HepG2 (cell line): ENCODE data around the gene TM9SF4. TPM values are rescaled to one million over a fixed set of nuclear protein-coding genes. Genes with fewer than 3 reads are reported as not detected.
A peak's percentile ranks its signal among the peaks of the same experiment; 100 is the strongest.

Source experiments
- ADNP ChIP-seq: sonication (generic); formaldehyde crosslinking; IDR thresholded peaks from 2 replicates; pipeline ENCODE4 v1.4.0; 2020; ENCODE audit warnings: missing genetic modification reagents
- ATF1 ChIP-seq: IDR thresholded peaks from 2 replicates; pipeline ENCODE4 v1.6.1; 2016; ENCODE audit warnings: mild to moderate bottlenecking, control low read depth
- ATF7 ChIP-seq, 2 experiments: fragments of 450-650 bp in 1 of 2; sonication (generic) in 1 of 2; formaldehyde crosslinking in 1 of 2; IDR thresholded peaks; 2 replicates each; pipeline versions ENCODE4 v1.4.0 to v1.6.1; 2016 to 2020; ENCODE audit warnings: antibody characterized with exemption in 1 of 2, mild to moderate bottlenecking in 1 of 2, missing genetic modification reagents in 1 of 2
- CBX5 ChIP-seq: sonication (generic); formaldehyde crosslinking; IDR thresholded peaks from 2 replicates; pipeline ENCODE4 v1.4.0; 2020; ENCODE audit warnings: missing genetic modification reagents, borderline replicate concordance
- DNMT1 ChIP-seq: sonication (generic); formaldehyde crosslinking; IDR thresholded peaks from 2 replicates; pipeline ENCODE4 v1.5.1; 2020; ENCODE audit warnings: mild to moderate bottlenecking, missing genetic modification reagents
- FOXP1 ChIP-seq, 2 experiments: fragments of 450-650 bp in 1 of 2; IDR thresholded peaks; 2 replicates each; pipeline ENCODE4 v1.6.1; 2017 to 2018; ENCODE audit warnings: antibody characterized with exemption in 1 of 2
- GFI1 ChIP-seq: sonication (generic); formaldehyde crosslinking; IDR thresholded peaks from 2 replicates; pipeline ENCODE4 v1.5.0; 2020; ENCODE audit warnings: missing genetic modification reagents, mild to moderate bottlenecking, borderline replicate concordance
- HNRNPH1 ChIP-seq: fragments of 200-400 bp; formaldehyde crosslinking; optimal IDR thresholded peaks from 2 replicates; pipeline ENCODE3; 2017; ENCODE audit warnings: mild to moderate bottlenecking, low read depth, low read length
- JUN ChIP-seq: sonication (generic); formaldehyde crosslinking; IDR thresholded peaks from 2 replicates; pipeline ENCODE4 v1.4.0; 2020; ENCODE audit warnings: mild to moderate bottlenecking, missing genetic modification reagents
- MEIS2 ChIP-seq: sonication (generic); formaldehyde crosslinking; IDR thresholded peaks from 2 replicates; pipeline ENCODE4 v1.9.0; 2021; ENCODE audit warnings: mild to moderate bottlenecking, missing genetic modification reagents
- MYC ChIP-seq: sonication (generic); formaldehyde crosslinking; IDR thresholded peaks from 2 replicates; pipeline ENCODE4 v1.9.0; 2021; ENCODE audit warnings: missing genetic modification reagents, borderline replicate concordance
- MYNN ChIP-seq: sonication (generic); formaldehyde crosslinking; IDR thresholded peaks from 2 replicates; pipeline ENCODE4 v1.4.0; 2020; ENCODE audit warnings: mild to moderate bottlenecking, low read depth, missing genetic modification reagents
- NFKB2 ChIP-seq: sonication (generic); formaldehyde crosslinking; IDR thresholded peaks from 2 replicates; pipeline ENCODE4 v1.4.0; 2020; ENCODE audit warnings: missing genetic modification reagents, borderline replicate concordance
- RFXANK ChIP-seq: IDR thresholded peaks from 2 replicates; pipeline ENCODE4 v1.6.1; 2016
- ZFP36L1 ChIP-seq: sonication (generic); formaldehyde crosslinking; IDR thresholded peaks from 2 replicates; pipeline ENCODE4 v1.8.0; 2022; ENCODE audit warnings: mild to moderate bottlenecking, missing genetic modification reagents, moderate library complexity
- ZNF383 ChIP-seq: sonication (generic); formaldehyde crosslinking; IDR thresholded peaks from 2 replicates; pipeline ENCODE4 v1.4.0; 2020; ENCODE audit warnings: missing genetic modification reagents, mild to moderate bottlenecking, borderline replicate concordance
- ZNF431 ChIP-seq: sonication (generic); formaldehyde crosslinking; IDR thresholded peaks from 2 replicates; pipeline ENCODE4 v1.9.0; 2022; ENCODE audit warnings: missing genetic modification reagents, low read depth, mild to moderate bottlenecking, borderline replicate concordance
- ZNF564 ChIP-seq: sonication (generic); formaldehyde crosslinking; IDR thresholded peaks from 2 replicates; pipeline ENCODE4 v1.8.1; 2023; ENCODE audit warnings: mild to moderate bottlenecking, missing genetic modification reagents
- ZNF672 ChIP-seq: sonication (generic); formaldehyde crosslinking; IDR thresholded peaks from 2 replicates; pipeline ENCODE4 v1.8.1; 2022; ENCODE audit warnings: missing genetic modification reagents
- ZNF761 ChIP-seq: sonication (generic); formaldehyde crosslinking; conservative IDR thresholded peaks from 2 replicates; pipeline ENCODE4 v1.4.0; 2020; ENCODE audit warnings: mild to moderate bottlenecking, missing genetic modification reagents
- ZNF775 ChIP-seq: sonication (generic); formaldehyde crosslinking; IDR thresholded peaks from 2 replicates; pipeline ENCODE4 v1.4.0; 2020; ENCODE audit warnings: missing genetic modification reagents, mild to moderate bottlenecking, moderate library complexity, borderline replicate concordance
- polyA plus RNA-seq, 8 experiments: library from polyadenylated mRNA; depleted of rRNA in 3 of 8; stranded (reverse) in 7 of 8; unstranded in 1 of 8; fragments of >200 nt; fragmentation: Illumina TruSeq in 4 of 8; extraction: Trizol in 4 of 8; gene quantifications; 2 replicates each; pipeline versions ENCODE4 v1.2.1 to v1.2.3, GENCODE V29; 2011 to 2016; ENCODE audit warnings: low read depth in 4 of 8, missing spikeins in 1 of 8, mixed read lengths in 1 of 8; ENCODE audit not compliant: insufficient read depth in 1 of 8
- total RNA-seq, 5 experiments: library from RNA; depleted of rRNA; stranded (reverse); fragments of >200 nt; fragmentation: Illumina TruSeq; extraction: Trizol; gene quantifications; 2 replicates each; pipeline ENCODE4 v1.2.3, GENCODE V29; 2016; ENCODE audit warnings: low read depth in 1 of 5
- TF ChIP-seq, protein P1 (sequence below): sonication (generic); formaldehyde crosslinking; IDR thresholded peaks from 2 replicates; pipeline ENCODE4 v1.5.0; 2020; ENCODE audit warnings: missing genetic modification reagents, mild to moderate bottlenecking, borderline replicate concordance
- TF ChIP-seq, protein P2 (sequence below): sonication (generic); formaldehyde crosslinking; IDR thresholded peaks from 2 replicates; pipeline ENCODE4 v1.4.0; 2020; ENCODE audit warnings: mild to moderate bottlenecking, missing genetic modification reagents
- TF ChIP-seq, protein P3 (sequence below): sonication (generic); formaldehyde crosslinking; IDR thresholded peaks from 2 replicates; pipeline ENCODE4 v1.5.1; 2020; ENCODE audit warnings: mild to moderate bottlenecking, missing genetic modification reagents

The TM9SF4 gene
- total and polyA plus RNA-seq, 2 of the 13 experiments (the other 11 are each of a cell fraction or from before 2014, with no cell fraction given): 53.5 to 171 TPM

DNA sequence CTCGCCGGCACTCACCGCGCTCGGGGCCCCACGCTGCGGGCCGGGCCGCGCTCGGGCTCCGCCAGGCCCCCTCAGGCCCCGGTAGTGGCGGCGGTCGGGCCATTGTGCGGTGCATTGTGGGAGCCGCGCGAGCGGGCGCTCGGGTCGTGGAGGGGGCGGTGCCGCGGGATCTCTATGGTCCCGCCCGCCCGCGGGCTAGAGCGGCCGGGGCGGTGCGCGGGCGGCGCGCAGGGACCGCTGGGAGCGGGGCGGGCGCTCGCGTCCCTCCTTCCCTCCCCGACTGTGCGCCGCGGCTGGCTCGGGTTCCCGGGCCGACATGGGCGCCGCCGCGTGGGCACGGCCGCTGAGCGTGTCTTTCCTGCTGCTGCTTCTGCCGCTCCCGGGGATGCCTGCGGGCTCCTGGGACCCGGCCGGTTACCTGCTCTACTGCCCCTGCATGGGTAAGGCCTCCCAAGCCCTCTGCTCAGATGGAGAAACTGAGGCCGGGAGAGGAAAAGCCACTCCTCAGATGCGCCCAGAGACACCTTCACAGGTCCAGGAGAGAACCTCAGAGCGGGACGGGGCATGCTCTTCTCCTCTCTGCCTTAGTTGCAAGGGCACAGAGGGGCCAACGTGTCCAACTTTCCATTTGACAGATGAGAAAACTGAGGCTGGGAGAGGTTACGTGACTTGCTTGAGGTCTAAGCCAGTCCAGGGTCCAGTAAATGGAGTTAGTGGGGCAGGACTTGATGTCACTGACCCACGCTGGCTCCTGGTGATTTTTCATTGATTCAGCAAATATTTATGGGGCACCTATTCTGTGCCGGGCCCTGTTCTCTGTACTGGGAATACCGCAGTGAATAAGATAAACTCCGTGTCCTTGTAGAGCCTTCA lies 98.3 kb downstream of the TM9SF4 start, which contains the start of the genes PLAGL2 and POFUT1 (continued):
- TF ChIP-seq, protein P1, sequence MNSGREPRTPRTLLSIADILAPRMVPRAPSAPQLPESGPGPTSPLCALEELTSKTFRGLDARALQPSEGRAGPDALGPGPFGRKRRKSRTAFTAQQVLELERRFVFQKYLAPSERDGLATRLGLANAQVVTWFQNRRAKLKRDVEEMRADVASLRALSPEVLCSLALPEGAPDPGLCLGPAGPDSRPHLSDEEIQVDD (CRISPR knock-in tag): peak; percentile 55; the same call in 1 of the 2 replicates
- TF ChIP-seq FOXP1 (IDR thresholded peaks at IDR 0.05): no peak
- TF ChIP-seq FOXP1 (CRISPR knock-in tag; IDR thresholded peaks at IDR 0.05): no peak
- peak; percentile 38; the same call in 1 of the 2 replicates for TF ChIP-seq DNMT1
- no peak for TF ChIP-seq ZNF775 (CRISPR knock-in tag)
- peak; percentile 98 for TF ChIP-seq ADNP (CRISPR knock-in tag)
- TF ChIP-seq ZNF431: peak; percentile 98
- TF ChIP-seq MYNN (CRISPR knock-in tag): no peak; the same call in 1 of the 2 replicates
- TF ChIP-seq GFI1 (CRISPR knock-in tag): peak; percentile 92; the same call in 1 of the 2 replicates
- no peak for TF ChIP-seq ATF7 (IDR thresholded peaks at IDR 0.05)
- TF ChIP-seq ATF7 (CRISPR knock-in tag; IDR thresholded peaks at IDR 0.05): 0 out of 2 replicates have a peak, but pooled peaks have one; percentile 12
- TF ChIP-seq ZNF672: no peak
- 0 out of 2 replicates have a peak, but pooled peaks have one; percentile 85 for TF ChIP-seq RFXANK
- TF ChIP-seq ZNF383 (CRISPR knock-in tag): no peak
- no peak for TF ChIP-seq ATF1
- TF ChIP-seq MYC: peak; percentile 90; the same call in 1 of the 2 replicates
- TF ChIP-seq NFKB2 (CRISPR knock-in tag): peak; percentile 70; the same call in 1 of the 2 replicates
- peak; percentile 90 for TF ChIP-seq MEIS2 (CRISPR knock-in tag)
- TF ChIP-seq, protein P2, sequence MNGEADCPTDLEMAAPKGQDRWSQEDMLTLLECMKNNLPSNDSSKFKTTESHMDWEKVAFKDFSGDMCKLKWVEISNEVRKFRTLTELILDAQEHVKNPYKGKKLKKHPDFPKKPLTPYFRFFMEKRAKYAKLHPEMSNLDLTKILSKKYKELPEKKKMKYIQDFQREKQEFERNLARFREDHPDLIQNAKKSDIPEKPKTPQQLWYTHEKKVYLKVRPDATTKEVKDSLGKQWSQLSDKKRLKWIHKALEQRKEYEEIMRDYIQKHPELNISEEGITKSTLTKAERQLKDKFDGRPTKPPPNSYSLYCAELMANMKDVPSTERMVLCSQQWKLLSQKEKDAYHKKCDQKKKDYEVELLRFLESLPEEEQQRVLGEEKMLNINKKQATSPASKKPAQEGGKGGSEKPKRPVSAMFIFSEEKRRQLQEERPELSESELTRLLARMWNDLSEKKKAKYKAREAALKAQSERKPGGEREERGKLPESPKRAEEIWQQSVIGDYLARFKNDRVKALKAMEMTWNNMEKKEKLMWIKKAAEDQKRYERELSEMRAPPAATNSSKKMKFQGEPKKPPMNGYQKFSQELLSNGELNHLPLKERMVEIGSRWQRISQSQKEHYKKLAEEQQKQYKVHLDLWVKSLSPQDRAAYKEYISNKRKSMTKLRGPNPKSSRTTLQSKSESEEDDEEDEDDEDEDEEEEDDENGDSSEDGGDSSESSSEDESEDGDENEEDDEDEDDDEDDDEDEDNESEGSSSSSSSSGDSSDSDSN (CRISPR knock-in tag): peak; percentile 82
- peak; percentile 22 for TF ChIP-seq HNRNPH1
- TF ChIP-seq ZFP36L1 (CRISPR knock-in tag): no peak
- no peak for TF ChIP-seq ZNF761 (CRISPR knock-in tag)
- peak; percentile 63 for TF ChIP-seq CBX5 (CRISPR knock-in tag)
- TF ChIP-seq, protein P3, sequence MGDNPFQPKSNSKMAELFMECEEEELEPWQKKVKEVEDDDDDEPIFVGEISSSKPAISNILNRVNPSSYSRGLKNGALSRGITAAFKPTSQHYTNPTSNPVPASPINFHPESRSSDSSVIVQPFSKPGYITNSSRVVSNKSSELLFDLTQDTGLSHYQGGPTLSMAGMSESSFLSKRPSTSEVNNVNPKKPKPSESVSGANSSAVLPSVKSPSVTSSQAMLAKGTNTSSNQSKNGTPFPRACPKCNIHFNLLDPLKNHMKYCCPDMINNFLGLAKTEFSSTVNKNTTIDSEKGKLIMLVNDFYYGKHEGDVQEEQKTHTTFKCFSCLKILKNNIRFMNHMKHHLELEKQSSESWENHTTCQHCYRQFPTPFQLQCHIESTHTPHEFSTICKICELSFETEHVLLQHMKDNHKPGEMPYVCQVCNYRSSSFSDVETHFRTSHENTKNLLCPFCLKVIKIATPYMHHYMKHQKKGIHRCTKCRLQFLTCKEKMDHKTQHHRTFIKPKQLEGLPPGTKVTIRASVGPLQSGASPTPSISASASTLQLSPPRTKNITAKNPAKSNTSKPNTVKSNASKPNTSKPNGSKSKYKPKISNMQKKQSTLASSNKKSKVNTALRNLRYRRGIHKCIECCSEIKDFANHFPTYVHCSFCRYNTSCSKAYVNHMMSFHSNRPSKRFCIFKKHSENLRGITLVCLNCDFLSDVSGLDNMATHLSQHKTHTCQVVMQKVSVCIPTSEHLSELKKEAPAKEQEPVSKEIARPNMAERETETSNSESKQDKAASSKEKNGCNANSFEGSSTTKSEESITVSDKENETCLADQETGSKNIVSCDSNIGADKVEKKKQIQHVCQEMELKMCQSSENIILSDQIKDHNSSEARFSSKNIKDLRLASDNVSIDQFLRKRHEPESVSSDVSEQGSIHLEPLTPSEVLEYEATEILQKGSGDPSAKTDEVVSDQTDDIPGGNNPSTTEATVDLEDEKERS: peak; percentile 92
- TF ChIP-seq JUN (CRISPR knock-in tag): 0 out of 2 replicates have a peak, but pooled peaks have one; percentile 59
- TF ChIP-seq ZNF564 (CRISPR knock-in tag): peak; percentile 87
